Transverse colon (tissue), 3 donors: ENCODE results near the gene TLCD1.
"Not testable (repeated sequence)": the region's sequence is repeated elsewhere in the genome, so short reads cannot be mapped to it uniquely, and the experiment has no call there.

Experiments
- EP300 ChIP-seq: sonication (generic); formaldehyde crosslinking; IDR thresholded peaks from one replicate; pipeline ENCODE4 v1.6.1; 2017; ENCODE audit warnings: antibody characterized with exemption, low read depth
- TF ChIP-seq, protein P1 (sequence below), 5 experiments: fragments of 200-600 bp in 3 of 5; fragments of 450-650 bp in 2 of 5; sonication (generic) in 3 of 5; IDR thresholded peaks; 1 replicate in 2 of 5; 2 replicates in 3 of 5; pipeline ENCODE4 v1.5.1; 2016 to 2017; ENCODE audit warnings: antibody characterized with exemption in 5 of 5, inconsistent platforms in 3 of 5, mild to moderate bottlenecking in 2 of 5, moderate library complexity in 1 of 5

DNA sequence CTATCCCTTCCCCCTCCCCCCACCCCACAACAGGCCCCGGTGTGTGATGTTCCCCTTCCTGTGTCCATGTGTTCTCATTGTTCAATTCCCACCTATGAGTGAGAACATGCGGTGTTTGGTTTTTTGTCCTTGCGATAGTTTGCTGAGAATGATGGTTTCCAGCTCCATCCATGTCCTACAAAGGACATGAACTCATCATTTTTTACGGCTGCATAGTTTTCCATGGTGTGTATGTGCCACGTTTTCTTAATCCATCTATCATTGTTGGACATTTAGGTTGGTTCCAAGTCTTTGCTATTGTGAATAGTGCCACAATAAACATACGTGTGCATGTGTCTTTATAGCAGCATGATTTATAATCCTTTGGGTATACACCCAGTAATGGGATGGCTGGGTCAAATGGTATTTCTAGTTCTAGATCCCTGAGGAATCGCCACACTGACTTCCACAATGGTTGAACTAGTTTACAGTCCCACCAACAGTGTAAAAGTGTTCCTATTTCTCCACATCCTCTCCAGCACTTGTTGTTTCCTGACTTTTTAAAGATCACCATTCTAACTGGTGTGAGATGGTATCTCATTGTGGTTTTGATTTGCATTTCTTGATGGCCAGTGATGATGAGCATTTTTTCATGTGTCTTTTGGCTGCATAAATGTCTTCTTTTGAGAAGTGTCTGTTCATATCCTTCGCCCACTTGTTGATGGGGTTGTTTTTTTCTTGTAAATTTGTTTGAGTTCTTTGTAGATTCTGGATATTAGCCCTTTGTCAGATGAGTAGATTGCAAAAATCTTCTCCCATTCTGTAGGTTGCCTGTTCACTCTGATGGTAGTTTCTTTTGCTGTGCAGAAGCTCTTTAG lies 10.1 kb upstream of the TLCD1 start:
- TF ChIP-seq, protein P1, sequence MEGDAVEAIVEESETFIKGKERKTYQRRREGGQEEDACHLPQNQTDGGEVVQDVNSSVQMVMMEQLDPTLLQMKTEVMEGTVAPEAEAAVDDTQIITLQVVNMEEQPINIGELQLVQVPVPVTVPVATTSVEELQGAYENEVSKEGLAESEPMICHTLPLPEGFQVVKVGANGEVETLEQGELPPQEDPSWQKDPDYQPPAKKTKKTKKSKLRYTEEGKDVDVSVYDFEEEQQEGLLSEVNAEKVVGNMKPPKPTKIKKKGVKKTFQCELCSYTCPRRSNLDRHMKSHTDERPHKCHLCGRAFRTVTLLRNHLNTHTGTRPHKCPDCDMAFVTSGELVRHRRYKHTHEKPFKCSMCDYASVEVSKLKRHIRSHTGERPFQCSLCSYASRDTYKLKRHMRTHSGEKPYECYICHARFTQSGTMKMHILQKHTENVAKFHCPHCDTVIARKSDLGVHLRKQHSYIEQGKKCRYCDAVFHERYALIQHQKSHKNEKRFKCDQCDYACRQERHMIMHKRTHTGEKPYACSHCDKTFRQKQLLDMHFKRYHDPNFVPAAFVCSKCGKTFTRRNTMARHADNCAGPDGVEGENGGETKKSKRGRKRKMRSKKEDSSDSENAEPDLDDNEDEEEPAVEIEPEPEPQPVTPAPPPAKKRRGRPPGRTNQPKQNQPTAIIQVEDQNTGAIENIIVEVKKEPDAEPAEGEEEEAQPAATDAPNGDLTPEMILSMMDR (IDR thresholded peaks at IDR 0.05), result not testable (repeated sequence)
- TF ChIP-seq EP300, result not testable (repeated sequence)
